Thyroid gland (tissue), 4 donors: ENCODE results near the gene DGAT2.

ENCODE experiments used
- POLR2A ChIP-seq, 2 donors: fragments of 450-650 bp; IDR thresholded peaks; one replicate each; pipeline ENCODE4 v1.6.1; 2017; ENCODE audit warnings: antibody characterized with exemption in 2 of 2, mild to moderate bottlenecking in 2 of 2, moderate library complexity in 1 of 2
- TF ChIP-seq, protein P1 (sequence below), 6 experiments: fragments of 200-600 bp in 3 of 6; fragments of 450-650 bp in 3 of 6; sonication (generic) in 3 of 6; IDR thresholded peaks; one replicate each; pipeline ENCODE4 v1.5.1; 2016 to 2019; ENCODE audit warnings: antibody characterized with exemption in 6 of 6, mild to moderate bottlenecking in 2 of 6, inconsistent platforms in 1 of 6, moderate library complexity in 1 of 6

DNA sequence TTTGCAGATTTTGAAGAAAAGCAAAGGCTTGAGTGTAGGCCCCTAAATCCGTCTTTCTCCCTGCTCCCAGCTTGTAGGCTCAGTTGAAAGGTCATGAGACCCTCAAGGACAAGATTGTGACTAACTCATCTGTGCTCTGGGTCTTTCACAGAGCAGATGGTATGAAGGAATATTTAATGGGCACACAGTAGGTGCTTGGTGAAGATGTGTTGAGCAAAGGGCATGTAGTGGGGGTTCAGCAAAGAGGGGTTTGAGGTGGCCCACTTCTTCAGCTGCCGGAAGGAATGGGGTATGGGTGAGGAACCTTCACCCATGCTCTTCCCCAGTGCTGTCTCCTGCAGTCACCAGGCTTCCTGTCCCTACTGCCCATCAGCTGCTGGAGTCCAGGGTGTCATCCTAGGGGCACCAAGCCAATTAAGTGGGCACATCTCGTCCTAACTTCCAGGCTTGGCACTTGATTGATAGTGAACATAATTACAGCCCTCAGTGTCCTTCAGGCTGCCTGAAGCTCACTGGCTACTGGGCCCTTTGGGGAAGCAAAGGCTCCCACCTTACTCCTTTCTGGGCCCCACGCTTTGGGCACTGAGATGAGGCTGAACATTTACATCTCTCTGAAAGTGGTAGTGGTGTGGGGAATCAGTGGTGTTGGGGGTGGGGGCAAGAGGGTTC lies 15.0 kb downstream of the DGAT2 start:
- TF ChIP-seq, protein P1, sequence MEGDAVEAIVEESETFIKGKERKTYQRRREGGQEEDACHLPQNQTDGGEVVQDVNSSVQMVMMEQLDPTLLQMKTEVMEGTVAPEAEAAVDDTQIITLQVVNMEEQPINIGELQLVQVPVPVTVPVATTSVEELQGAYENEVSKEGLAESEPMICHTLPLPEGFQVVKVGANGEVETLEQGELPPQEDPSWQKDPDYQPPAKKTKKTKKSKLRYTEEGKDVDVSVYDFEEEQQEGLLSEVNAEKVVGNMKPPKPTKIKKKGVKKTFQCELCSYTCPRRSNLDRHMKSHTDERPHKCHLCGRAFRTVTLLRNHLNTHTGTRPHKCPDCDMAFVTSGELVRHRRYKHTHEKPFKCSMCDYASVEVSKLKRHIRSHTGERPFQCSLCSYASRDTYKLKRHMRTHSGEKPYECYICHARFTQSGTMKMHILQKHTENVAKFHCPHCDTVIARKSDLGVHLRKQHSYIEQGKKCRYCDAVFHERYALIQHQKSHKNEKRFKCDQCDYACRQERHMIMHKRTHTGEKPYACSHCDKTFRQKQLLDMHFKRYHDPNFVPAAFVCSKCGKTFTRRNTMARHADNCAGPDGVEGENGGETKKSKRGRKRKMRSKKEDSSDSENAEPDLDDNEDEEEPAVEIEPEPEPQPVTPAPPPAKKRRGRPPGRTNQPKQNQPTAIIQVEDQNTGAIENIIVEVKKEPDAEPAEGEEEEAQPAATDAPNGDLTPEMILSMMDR (IDR thresholded peaks at IDR 0.05), result no peak
- TF ChIP-seq POLR2A (IDR thresholded peaks at IDR 0.05), result no peak
